GM12891 (cell line): Measurements from ENCODE around the gene ZNF541.

Experiments used
- DNase-seq: peaks from one replicate; pipeline ENCODE4 v3.0.0; 2011; ENCODE audit warnings: low spot score; ENCODE audit not compliant: insufficient read length
- FAIRE-seq: peaks from 2 replicates; lab custom pipeline; 2011; peaks lifted over from hg19 to GRCh38; lab: Jason Lieb, UNC
- PAX5 ChIP-seq: IDR thresholded peaks from 2 replicates; pipeline ENCODE4 v1.6.1; 2011; ENCODE audit warnings: low read length, moderate library complexity, mild to moderate bottlenecking; ENCODE audit not compliant: insufficient read depth, severe bottlenecking
- POLR2A ChIP-seq: IDR thresholded peaks from 2 replicates; pipeline ENCODE4 v1.6.1; 2011; ENCODE audit warnings: low read depth, low read length, control low read depth
- POLR2AphosphoS5 ChIP-seq: IDR thresholded peaks from 2 replicates; pipeline ENCODE4 v1.6.1; 2011; ENCODE audit warnings: low read depth, low read length, control low read depth
- POU2F2 ChIP-seq: IDR thresholded peaks from 2 replicates; pipeline ENCODE4 v1.6.1; 2011; ENCODE audit warnings: low read depth, mild to moderate bottlenecking, control low read depth, low read length, moderate library complexity
- SPI1 ChIP-seq: IDR thresholded peaks from 2 replicates; pipeline ENCODE4 v1.6.1; 2011; ENCODE audit warnings: low read depth, low read length, control low read depth
- TAF1 ChIP-seq: IDR thresholded peaks from 2 replicates; pipeline ENCODE4 v1.6.1; 2011; ENCODE audit warnings: low read depth, low read length, control low read depth

ZNF541 gene

DNA sequence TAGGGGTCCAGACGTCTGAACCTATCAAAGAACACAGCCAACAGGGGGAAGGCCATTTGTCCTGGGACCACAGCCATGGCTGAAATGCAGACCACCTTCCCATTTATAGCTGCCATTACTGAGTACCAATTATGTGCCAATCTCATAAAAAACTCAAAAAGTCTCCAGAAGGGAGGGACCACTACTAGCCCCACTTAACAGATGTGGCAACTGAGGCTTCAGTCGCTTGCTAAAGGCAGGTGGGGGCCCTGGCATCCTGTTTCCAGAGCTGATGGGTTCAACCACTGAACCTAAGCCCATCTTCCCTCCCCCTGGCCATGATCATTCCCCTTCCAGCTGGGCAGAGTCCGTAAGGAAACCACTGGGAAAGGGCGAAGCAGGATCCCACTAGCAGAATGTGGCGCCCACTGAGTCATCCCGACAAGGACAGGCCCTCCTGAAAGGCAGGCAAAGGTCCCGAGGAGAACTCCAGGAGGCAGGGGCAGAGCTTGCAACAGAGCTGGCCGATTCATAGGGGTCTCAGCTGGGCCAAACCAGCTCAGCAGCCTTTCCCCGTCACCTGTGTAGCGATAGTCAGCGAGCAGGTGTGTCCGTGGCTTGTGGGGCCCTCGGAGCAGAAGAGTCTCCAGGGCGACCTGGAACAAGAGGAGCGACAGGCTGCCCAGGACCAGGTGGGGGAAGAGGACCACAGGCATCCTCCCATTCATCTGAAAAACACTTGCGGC, 43.8 kb downstream of the ZNF541 start:
- TF ChIP-seq POU2F2 (no peak), TAF1 (no peak), POLR2A (no peak), PAX5 (no peak), SPI1 (no peak), POLR2AphosphoS5 (no peak)
- FAIRE-seq (peak; percentile 9), DNase-seq (no peak)

DNA sequence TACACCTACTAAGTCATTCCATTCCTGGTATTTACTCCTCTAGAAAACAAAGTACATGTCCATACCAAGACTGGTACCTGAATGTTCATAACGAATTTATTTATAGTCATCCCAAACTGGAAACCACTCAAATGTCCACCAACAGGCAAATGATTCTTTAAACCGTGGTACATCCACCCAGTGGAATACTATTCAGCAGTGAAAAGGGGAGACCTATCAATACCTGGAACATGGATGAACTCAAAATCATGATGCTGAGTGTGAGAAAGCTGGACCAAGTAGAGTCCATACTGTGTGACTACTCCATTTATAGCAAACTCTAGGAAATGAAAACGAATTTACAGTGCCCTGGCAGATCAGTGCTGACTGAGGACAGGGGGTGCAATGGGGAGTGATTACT, 46.1 kb downstream of the ZNF541 start:
- TF ChIP-seq PAX5 (no peak), POU2F2 (no peak), POLR2AphosphoS5 (no peak), POLR2A (no peak), SPI1 (no peak), TAF1 (no peak)
- FAIRE-seq (no peak), DNase-seq (no peak)

DNA sequence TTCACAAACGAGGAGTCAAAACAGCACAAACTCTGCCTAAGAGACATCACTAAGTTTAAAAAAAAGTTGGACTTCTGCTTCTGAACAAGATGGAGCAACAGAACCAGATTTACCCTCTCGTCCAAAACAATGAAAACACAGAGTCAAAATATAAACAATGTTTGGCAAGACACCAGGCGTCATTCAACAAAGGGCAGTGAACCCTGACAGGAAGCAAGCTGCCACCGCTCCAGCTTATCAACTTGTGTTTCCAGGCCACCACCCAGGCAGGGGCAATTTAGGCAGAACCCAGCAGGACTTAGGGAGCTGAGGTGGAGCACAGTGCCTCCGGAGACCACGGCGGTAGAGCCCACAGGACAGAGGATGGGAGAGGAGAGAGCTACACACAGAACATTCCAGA, 49.5 kb downstream of the ZNF541 start:
- DNase-seq (no peak), FAIRE-seq (no peak)
- TF ChIP-seq TAF1, result no peak
- TF ChIP-seq POU2F2, result no peak
